ENCODE results near the gene NAE1.

- TF ChIP-seq CTCF (conservative IDR thresholded peaks at IDR 0.05 in 1 of 2, IDR thresholded peaks at IDR 0.05 in 1 of 2; ENCODE audit: extremely low read depth in 1 of 2, insufficient read depth in 1 of 2, low read depth in 1 of 2, low read length in 2 of 2) (no peak), EZH2 (IDR thresholded peaks at IDR 0.05; ENCODE audit: borderline replicate concordance, low read length) (no peak)
Measured at GRCh38 chr16:66849021-66849420, 18.2 kb upstream of the NAE1 start.

Measured in mammary epithelial cell (primary cell).